Neutrophil (primary cell): ENCODE data around the gene SYCP2L.

Experiments used
- H3K27ac ChIP-seq: fragments of 200-600 bp; sonication (generic); 2 replicates; pipeline ENCODE4 v1.5.1; 2016; ENCODE audit warnings: mild to moderate bottlenecking, moderate library complexity
- H3K27me3 ChIP-seq: fragments of 200-600 bp; sonication (generic); 2 replicates; pipeline ENCODE4 v1.6.0; 2016; ENCODE audit warnings: mild to moderate bottlenecking
- H3K36me3 ChIP-seq: fragments of 200-600 bp; sonication (generic); 2 replicates; pipeline ENCODE4 v1.5.1; 2017
- H3K4me1 ChIP-seq, 2 experiments: fragments of 200-600 bp in 1 of 2; sonication (generic) in 1 of 2; 1 replicate in 1 of 2; 2 replicates in 1 of 2; pipeline versions ENCODE4 v1.5.1 to v1.6.1; 2013 to 2016; ENCODE audit warnings: low read depth in 1 of 2, low read length in 1 of 2, mild to moderate bottlenecking in 1 of 2, moderate library complexity in 1 of 2; ENCODE audit not compliant: control insufficient read depth in 1 of 2, insufficient read depth in 1 of 2
- H3K4me3 ChIP-seq, 2 experiments: fragments of 200-600 bp in 1 of 2; sonication (generic) in 1 of 2; 1 replicate in 1 of 2; 2 replicates in 1 of 2; pipeline ENCODE4 v1.5.1; 2013 to 2016; ENCODE audit warnings: low read depth in 1 of 2, low read length in 1 of 2, mild to moderate bottlenecking in 1 of 2, moderate library complexity in 1 of 2
- H3K9me3 ChIP-seq: fragments of 200-600 bp; sonication (generic); 2 replicates; pipeline ENCODE4 v1.5.1; 2016
- TF ChIP-seq, protein P1 (sequence below): fragments of 200-600 bp; sonication (generic); IDR thresholded peaks from 2 replicates; pipeline ENCODE4 v1.5.1; 2016; ENCODE audit warnings: antibody characterized with exemption

SYCP2L gene

DNA sequence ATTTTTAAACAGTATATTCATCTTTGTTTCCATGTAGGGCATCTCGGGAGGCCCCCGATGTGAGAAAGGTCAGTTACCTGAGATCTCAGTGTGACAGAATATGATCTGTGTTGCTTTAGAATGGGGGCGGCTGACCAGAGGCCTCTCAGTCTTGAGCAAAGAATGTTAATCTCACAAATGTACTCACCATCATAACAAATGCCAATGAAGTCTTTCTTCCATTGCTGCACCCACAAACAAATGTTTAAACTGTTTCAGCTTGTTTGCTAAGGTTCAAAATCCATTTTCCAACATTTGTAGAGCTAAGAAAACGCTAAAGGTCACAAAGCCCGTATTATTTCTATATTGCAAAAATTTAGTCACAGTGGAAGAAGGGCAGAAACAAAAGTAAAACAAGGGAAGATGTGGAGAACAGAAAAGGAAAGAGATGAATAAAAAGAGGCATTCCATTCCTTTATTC is 125.5 kb downstream of the SYCP2L start:
- Histone ChIP-seq H3K27ac (no peak overlapping the region), H3K9me3 (no peaks in the 10 kb centered on the region), H3K36me3 (no peaks in the 10 kb centered on the region), H3K4me3 (no peak overlapping the region), H3K27me3 (peaks cover 52% of the 10 kb centered on the region), H3K4me1 (no peaks in the 10 kb centered on the region)
- TF ChIP-seq, protein P1, sequence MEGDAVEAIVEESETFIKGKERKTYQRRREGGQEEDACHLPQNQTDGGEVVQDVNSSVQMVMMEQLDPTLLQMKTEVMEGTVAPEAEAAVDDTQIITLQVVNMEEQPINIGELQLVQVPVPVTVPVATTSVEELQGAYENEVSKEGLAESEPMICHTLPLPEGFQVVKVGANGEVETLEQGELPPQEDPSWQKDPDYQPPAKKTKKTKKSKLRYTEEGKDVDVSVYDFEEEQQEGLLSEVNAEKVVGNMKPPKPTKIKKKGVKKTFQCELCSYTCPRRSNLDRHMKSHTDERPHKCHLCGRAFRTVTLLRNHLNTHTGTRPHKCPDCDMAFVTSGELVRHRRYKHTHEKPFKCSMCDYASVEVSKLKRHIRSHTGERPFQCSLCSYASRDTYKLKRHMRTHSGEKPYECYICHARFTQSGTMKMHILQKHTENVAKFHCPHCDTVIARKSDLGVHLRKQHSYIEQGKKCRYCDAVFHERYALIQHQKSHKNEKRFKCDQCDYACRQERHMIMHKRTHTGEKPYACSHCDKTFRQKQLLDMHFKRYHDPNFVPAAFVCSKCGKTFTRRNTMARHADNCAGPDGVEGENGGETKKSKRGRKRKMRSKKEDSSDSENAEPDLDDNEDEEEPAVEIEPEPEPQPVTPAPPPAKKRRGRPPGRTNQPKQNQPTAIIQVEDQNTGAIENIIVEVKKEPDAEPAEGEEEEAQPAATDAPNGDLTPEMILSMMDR: no peak

DNA sequence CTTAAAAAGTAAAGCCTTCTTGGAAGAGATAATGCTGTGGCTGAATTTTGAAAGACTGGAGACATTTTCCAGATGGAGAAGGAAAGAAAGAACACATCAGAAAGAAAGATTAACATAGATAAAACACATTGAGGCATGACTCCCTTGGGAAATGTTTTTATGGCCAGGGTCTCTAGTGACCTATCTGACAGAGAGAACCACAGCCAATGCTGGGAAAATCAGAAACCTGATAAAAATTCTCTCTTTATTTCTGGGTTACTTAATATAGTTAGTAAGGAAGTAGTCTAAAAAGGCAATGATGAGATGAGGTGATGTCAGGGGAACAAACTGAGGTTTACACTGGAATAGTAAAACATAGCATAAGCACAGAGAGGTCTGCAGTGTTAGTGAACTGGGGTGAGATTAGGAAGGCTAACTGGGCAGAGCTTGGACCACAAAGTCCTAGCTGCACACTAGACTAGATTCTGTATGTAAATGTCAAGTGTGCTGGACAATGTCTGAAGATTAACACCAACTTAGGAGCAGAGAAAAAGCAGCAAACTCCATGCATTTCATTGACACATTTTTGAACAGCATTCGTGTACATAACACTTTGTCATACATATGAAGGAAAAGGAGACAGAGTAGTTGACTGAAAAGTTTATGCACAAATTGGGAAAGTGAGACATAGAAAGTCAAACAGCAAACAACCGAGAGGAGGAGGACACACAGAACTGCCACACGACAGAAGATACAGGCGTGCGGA is 126.3 kb downstream of the SYCP2L start:
- H3K27ac ChIP-seq: no peak overlapping the region
- no peaks in the 10 kb centered on the region for H3K36me3 ChIP-seq
- no peak overlapping the region for H3K4me3 ChIP-seq
- no peaks in the 10 kb centered on the region for H3K9me3 ChIP-seq
- TF ChIP-seq, protein P1: no peak
- no peaks in the 10 kb centered on the region for H3K4me1 ChIP-seq
- H3K27me3 ChIP-seq: peaks cover 56% of the 10 kb centered on the region

DNA sequence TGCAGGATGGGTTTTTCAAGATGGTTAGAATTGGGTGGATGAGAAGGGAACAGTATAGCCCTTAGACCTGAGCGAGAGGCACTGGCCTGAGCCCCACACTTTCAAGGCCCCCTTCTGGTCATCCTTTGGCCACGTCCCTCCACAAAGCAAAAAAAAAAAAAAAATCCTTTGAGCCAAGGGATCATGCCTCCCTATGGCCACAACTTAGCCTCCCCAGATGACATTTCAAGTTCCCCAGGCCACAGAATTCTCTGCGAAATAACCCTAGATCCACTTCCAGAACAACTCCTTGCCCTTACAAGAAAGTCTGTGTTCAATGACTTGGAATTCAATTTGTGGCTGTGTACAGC is 126.8 kb downstream of the SYCP2L start:
- no peak overlapping the region for H3K4me3 ChIP-seq
- H3K36me3 ChIP-seq: no peaks in the 10 kb centered on the region
- no peaks in the 10 kb centered on the region for H3K9me3 ChIP-seq
- H3K4me1 ChIP-seq: no peaks in the 10 kb centered on the region
- TF ChIP-seq, protein P1: no peak
- H3K27ac ChIP-seq: no peak overlapping the region
- peaks cover 56% of the 10 kb centered on the region for H3K27me3 ChIP-seq

DNA sequence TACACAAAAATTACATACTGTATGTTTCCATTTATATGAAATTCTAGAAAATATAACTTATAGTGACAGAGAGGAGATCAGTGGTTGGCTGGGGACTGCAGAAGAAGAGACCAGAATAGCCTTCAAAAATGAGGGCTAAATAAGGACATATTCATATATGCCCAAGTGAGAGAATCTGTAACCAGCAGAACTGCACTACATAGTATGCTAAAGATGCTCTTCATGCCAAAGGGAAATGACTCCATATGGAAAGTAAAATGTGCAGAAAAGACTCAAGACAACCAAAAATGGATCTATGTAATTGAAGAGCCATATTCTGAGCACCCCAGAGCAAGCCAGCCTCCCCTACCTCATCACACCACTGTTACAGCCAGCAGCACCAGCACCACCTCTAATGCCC is 128.2 kb downstream of the SYCP2L start:
- Histone ChIP-seq H3K9me3 (no peaks in the 10 kb centered on the region), H3K27ac (no peak overlapping the region), H3K27me3 (peaks cover 57% of the 10 kb centered on the region), H3K4me3 (no peak overlapping the region), H3K36me3 (no peaks in the 10 kb centered on the region), H3K4me1 (no peaks in the 10 kb centered on the region)
- TF ChIP-seq, protein P1: no peak

DNA sequence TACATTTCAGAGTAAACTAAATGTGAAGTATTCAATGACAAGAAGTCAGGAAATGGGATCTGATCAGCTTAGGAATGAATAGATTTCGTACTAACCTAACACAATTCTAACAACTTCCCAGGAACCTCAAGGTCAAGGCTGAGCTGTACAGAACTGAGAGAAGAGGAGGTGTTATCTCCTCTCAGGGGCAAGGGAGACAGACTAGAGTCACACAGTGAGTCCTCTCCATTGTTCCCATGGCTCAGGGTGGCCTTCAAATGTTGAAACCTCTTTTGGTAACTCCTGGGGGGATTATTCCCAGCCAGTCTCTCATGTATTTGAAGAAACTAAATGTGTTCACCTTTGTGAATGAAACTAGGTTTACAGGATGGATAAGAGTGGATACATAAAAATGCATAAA is 129.6 kb downstream of the SYCP2L start:
- H3K4me1 ChIP-seq: no peaks in the 10 kb centered on the region
- peaks cover 67% of the 10 kb centered on the region for H3K27me3 ChIP-seq
- no peaks in the 10 kb centered on the region for H3K36me3 ChIP-seq
- no peaks in the 10 kb centered on the region for H3K9me3 ChIP-seq
- TF ChIP-seq, protein P1: no peak
- H3K4me3 ChIP-seq: no peak overlapping the region
- no peak overlapping the region for H3K27ac ChIP-seq
